ENCODE results near the gene BORCS5.
"Not testable (repeated sequence)": the region's sequence is repeated elsewhere in the genome, so short reads cannot be mapped to it uniquely, and the experiment has no call there.

The BORCS5 gene

DNA sequence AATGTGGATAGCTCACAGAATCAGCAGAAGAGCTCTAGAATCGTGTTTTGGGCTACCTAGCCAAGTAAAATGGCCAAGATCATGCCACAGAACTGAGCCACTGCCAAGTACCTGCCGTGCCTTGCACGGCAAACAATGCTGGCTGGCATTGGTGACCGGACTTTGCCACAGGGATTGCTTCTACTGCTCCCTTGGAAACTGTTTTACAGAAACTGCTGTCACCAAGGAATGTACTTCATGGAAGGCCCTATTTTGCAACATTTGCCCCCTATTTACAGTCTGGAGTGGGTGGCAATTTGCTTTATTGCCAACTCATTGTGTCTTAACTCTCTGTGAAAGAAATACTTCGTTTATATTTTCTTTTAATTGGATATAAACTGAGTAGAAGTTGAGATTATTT, 49.0 kb downstream of the BORCS5 start:
- TF ChIP-seq ZNF565 (CRISPR knock-in tag; conservative IDR thresholded peaks at IDR 0.05; ENCODE audit: low read depth) (no peak), TOX (CRISPR knock-in tag; IDR thresholded peaks at IDR 0.05; ENCODE audit: borderline replicate concordance) (no peak), OSR1 (CRISPR knock-in tag; IDR thresholded peaks at IDR 0.05) (no peak), RARB (CRISPR knock-in tag; IDR thresholded peaks at IDR 0.05) (no peak), ZFP30 (CRISPR knock-in tag; IDR thresholded peaks at IDR 0.05) (no peak), PPARA (CRISPR knock-in tag; IDR thresholded peaks at IDR 0.05; ENCODE audit: borderline replicate concordance) (no peak), ZFP3 (CRISPR knock-in tag; IDR thresholded peaks at IDR 0.05) (no peak)
- no peak for ATAC-seq

DNA sequence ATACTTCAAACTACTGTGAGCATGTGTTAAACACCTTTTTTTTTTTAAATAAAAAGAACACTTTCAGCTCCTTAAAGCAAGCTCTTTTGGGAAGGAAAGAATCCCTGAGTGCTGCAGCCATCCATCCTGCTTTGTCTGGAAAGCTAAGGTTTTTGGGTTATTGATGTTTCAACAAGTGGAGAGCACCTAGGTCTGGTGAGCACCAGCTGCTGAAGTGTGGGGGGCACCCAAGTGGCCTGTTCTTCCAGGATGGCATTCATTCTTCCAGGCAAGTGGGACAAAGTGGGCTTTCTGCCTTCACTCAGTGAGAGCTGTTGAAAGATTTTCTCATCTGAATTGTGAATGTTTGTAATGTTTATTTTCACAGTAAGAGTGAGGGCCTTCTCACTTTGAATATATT, 49.9 kb downstream of the BORCS5 start:
- no peak for ATAC-seq
- no peak for TF ChIP-seq BACH2 (CRISPR knock-in tag; IDR thresholded peaks at IDR 0.05; ENCODE audit: borderline replicate concordance)
- no peak for TF ChIP-seq ZC3H10 (CRISPR knock-in tag; IDR thresholded peaks at IDR 0.05)
- no peak for TF ChIP-seq TOX (CRISPR knock-in tag; IDR thresholded peaks at IDR 0.05; ENCODE audit: borderline replicate concordance)
- TF ChIP-seq TCF4 (CRISPR knock-in tag; IDR thresholded peaks at IDR 0.05; ENCODE audit: borderline replicate concordance), result no peak

GRCh38 chr12:12408265-12408690, 51.4 kb downstream of the BORCS5 start:
- ATAC-seq, result no peak
- no peak for TF ChIP-seq ISL1 (CRISPR knock-in tag; IDR thresholded peaks at IDR 0.05)
- no peak for TF ChIP-seq GLIS3 (CRISPR knock-in tag; IDR thresholded peaks at IDR 0.05)
- no peak for TF ChIP-seq PPARA (CRISPR knock-in tag; IDR thresholded peaks at IDR 0.05; ENCODE audit: borderline replicate concordance)
- TF ChIP-seq, protein P1, sequence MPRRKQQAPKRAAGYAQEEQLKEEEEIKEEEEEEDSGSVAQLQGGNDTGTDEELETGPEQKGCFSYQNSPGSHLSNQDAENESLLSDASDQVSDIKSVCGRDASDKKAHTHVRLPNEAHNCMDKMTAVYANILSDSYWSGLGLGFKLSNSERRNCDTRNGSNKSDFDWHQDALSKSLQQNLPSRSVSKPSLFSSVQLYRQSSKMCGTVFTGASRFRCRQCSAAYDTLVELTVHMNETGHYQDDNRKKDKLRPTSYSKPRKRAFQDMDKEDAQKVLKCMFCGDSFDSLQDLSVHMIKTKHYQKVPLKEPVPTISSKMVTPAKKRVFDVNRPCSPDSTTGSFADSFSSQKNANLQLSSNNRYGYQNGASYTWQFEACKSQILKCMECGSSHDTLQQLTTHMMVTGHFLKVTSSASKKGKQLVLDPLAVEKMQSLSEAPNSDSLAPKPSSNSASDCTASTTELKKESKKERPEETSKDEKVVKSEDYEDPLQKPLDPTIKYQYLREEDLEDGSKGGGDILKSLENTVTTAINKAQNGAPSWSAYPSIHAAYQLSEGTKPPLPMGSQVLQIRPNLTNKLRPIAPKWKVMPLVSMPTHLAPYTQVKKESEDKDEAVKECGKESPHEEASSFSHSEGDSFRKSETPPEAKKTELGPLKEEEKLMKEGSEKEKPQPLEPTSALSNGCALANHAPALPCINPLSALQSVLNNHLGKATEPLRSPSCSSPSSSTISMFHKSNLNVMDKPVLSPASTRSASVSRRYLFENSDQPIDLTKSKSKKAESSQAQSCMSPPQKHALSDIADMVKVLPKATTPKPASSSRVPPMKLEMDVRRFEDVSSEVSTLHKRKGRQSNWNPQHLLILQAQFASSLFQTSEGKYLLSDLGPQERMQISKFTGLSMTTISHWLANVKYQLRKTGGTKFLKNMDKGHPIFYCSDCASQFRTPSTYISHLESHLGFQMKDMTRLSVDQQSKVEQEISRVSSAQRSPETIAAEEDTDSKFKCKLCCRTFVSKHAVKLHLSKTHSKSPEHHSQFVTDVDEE (CRISPR knock-in tag; IDR thresholded peaks at IDR 0.05), result no peak
- TF ChIP-seq OSR1 (CRISPR knock-in tag; IDR thresholded peaks at IDR 0.05), result no peak
- no peak for TF ChIP-seq ESRRG (CRISPR knock-in tag; IDR thresholded peaks at IDR 0.05)
- TF ChIP-seq BACH2 (CRISPR knock-in tag; IDR thresholded peaks at IDR 0.05; ENCODE audit: borderline replicate concordance), result no peak
- no peak for TF ChIP-seq ZNF8 (CRISPR knock-in tag; IDR thresholded peaks at IDR 0.05)
- TF ChIP-seq, protein P2, sequence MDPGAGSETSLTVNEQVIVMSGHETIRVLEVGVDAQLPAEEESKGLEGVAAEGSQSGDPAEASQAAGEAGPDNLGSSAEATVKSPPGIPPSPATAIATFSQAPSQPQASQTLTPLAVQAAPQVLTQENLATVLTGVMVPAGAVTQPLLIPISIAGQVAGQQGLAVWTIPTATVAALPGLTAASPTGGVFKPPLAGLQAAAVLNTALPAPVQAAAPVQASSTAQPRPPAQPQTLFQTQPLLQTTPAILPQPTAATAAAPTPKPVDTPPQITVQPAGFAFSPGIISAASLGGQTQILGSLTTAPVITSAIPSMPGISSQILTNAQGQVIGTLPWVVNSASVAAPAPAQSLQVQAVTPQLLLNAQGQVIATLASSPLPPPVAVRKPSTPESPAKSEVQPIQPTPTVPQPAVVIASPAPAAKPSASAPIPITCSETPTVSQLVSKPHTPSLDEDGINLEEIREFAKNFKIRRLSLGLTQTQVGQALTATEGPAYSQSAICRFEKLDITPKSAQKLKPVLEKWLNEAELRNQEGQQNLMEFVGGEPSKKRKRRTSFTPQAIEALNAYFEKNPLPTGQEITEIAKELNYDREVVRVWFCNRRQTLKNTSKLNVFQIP (CRISPR knock-in tag; IDR thresholded peaks at IDR 0.05; ENCODE audit: borderline replicate concordance, low read depth), result no peak
- no peak for TF ChIP-seq ZFP30 (CRISPR knock-in tag; IDR thresholded peaks at IDR 0.05)
- TF ChIP-seq ZNF565 (CRISPR knock-in tag; conservative IDR thresholded peaks at IDR 0.05; ENCODE audit: low read depth), result no peak
- no peak for TF ChIP-seq TOX (CRISPR knock-in tag; IDR thresholded peaks at IDR 0.05; ENCODE audit: borderline replicate concordance)

- ATAC-seq, result not testable (repeated sequence)
These were observed 52.5 kb downstream of the BORCS5 start for GRCh38 chr12:12409337-12409736.

DNA sequence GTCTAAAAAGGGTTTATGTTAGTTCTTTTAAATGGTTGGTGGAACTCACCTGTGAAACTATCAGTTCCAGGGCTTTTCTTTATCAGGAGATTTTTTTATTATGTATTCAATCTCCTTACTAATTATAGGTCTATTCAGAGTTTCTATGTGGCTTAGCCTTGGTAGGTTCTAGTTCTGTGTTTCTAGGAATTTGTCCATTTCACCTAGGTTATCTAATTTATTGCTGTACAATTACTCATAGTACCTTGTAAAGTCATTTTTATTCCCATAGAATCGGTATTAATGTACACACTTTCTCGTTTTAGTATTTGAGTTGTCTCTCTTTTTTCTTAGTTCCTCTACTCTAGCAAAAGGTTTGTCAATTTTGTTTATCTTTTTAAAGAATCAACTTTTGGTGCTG, 59.0 kb downstream of the BORCS5 start:
- ATAC-seq, result no peak
- TF ChIP-seq OSR1 (CRISPR knock-in tag; IDR thresholded peaks at IDR 0.05) (no peak), ZFP3 (CRISPR knock-in tag; IDR thresholded peaks at IDR 0.05) (no peak), ISL1 (CRISPR knock-in tag; IDR thresholded peaks at IDR 0.05) (no peak), PPARA (CRISPR knock-in tag; IDR thresholded peaks at IDR 0.05; ENCODE audit: borderline replicate concordance) (no peak), SNAI2 (CRISPR knock-in tag; IDR thresholded peaks at IDR 0.05) (no peak), TOX (CRISPR knock-in tag; IDR thresholded peaks at IDR 0.05; ENCODE audit: borderline replicate concordance) (no peak), CSRNP3 (CRISPR knock-in tag; IDR thresholded peaks at IDR 0.05) (no peak), ESRRG (CRISPR knock-in tag; IDR thresholded peaks at IDR 0.05) (no peak)
- TF ChIP-seq, protein P1 (CRISPR knock-in tag; IDR thresholded peaks at IDR 0.05), result no peak

DNA sequence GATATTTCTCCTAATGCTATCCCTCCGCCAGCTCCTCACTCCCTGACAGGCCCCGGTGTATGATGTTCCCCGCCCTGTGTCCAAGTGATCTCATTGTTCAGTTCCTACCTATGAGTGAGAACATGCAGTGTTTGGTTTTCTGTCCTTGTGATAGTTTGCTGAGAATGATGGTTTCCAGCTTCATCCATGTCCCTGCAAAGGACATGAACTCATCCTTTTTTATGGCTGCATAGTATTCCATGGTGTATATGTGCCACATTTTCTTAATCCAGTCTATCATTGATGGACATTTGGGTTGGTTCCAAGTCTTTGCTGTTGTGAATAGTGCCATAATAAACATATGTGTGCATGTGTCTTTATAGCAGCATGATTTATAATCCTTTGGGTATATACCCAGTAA, 62.3 kb downstream of the BORCS5 start:
- not testable (repeated sequence) for ATAC-seq

All from SK-N-SH treated with all-trans-retinoic acid at 6 μM for 48 hours (cell line).